Ectodermal cell (in vitro differentiated cells): ENCODE data around the gene QRICH1.

ENCODE experiments used
- H3K27ac ChIP-seq: 2 replicates; pipeline ENCODE4 v1.7.0; 2013; ENCODE audit warnings: mild to moderate bottlenecking, low read depth, low read length; ENCODE audit not compliant: insufficient read depth, poor library complexity, severe bottlenecking
- H3K27me3 ChIP-seq: 2 replicates; pipeline ENCODE4 v1.7.0; 2013; ENCODE audit warnings: mild to moderate bottlenecking, low read length; ENCODE audit not compliant: insufficient read depth, control insufficient read depth, poor library complexity, severe bottlenecking
- H3K36me3 ChIP-seq: one replicate; pipeline ENCODE4 v1.7.0; 2013; ENCODE audit warnings: low read length; ENCODE audit not compliant: control insufficient read depth, insufficient read depth
- H3K4me1 ChIP-seq: one replicate; pipeline ENCODE4 v1.7.0; 2013; ENCODE audit warnings: low read length; ENCODE audit not compliant: control insufficient read depth, insufficient read depth
- H3K4me3 ChIP-seq: 2 replicates; pipeline ENCODE4 v1.7.0; 2013; ENCODE audit warnings: low read depth, low read length, control low read depth; ENCODE audit not compliant: insufficient read depth
- H3K9me3 ChIP-seq: 2 replicates; pipeline ENCODE4 v1.7.0; 2013; ENCODE audit warnings: mild to moderate bottlenecking, low read length, moderate library complexity; ENCODE audit not compliant: control insufficient read depth
- WGBS, 2 experiments: methylation state at CpG; one replicate each; pipeline ENCODE4 v1.1.7; 2013; ENCODE audit warnings: missing lambda C conversion rate in 2 of 2; 5-methylcytosine and 5-hydroxymethylcytosine counted together

QRICH1 gene

GRCh38 chr3:49025005-49025792, 68.7 kb downstream of the QRICH1 start:
- no peaks in the 10 kb centered on the region for H3K27me3 ChIP-seq
- H3K9me3 ChIP-seq, result no peaks in the 10 kb centered on the region
- H3K4me3 ChIP-seq, result no peak overlapping the region
- no peak overlapping the region for H3K27ac ChIP-seq
- H3K4me1 ChIP-seq, result peaks cover 18% of the 10 kb centered on the region
- WGBS, 2 experiments, result 96% methylated on average over 13 of the region's 13 CpGs
- peaks cover 32% of the 10 kb centered on the region for H3K36me3 ChIP-seq

GRCh38 chr3:49024449-49024848, 69.4 kb downstream of the QRICH1 start:
- Histone ChIP-seq H3K27ac (no peak overlapping the region), H3K4me1 (peaks cover 22% of the 10 kb centered on the region), H3K9me3 (no peaks in the 10 kb centered on the region), H3K4me3 (no peak overlapping the region), H3K27me3 (no peaks in the 10 kb centered on the region), H3K36me3 (peaks cover 32% of the 10 kb centered on the region)
- 93 to 94% methylated on average over 5 of the region's 5 CpGs for WGBS, 2 experiments

- no peak overlapping the region for H3K4me3 ChIP-seq
- 90 to 92% methylated on average over 4 of the region's 4 CpGs for WGBS, 2 experiments
- no peaks in the 10 kb centered on the region for H3K9me3 ChIP-seq
- no peaks in the 10 kb centered on the region for H3K27me3 ChIP-seq
- peaks cover 21% of the 10 kb centered on the region for H3K4me1 ChIP-seq
- no peak overlapping the region for H3K27ac ChIP-seq
- H3K36me3 ChIP-seq, result peaks cover 32% of the 10 kb centered on the region
Measured at GRCh38 chr3:49023775-49024174, 70.1 kb downstream of the QRICH1 start.

GRCh38 chr3:49022688-49023171, 71.1 kb downstream of the QRICH1 start:
- H3K27ac ChIP-seq, result peak overlapping the region; percentile 97
- 31 to 37% methylated on average over 12 of the region's 12 CpGs for WGBS, 2 experiments
- no peaks in the 10 kb centered on the region for H3K27me3 ChIP-seq
- peak overlapping the region; percentile 97 for H3K4me3 ChIP-seq
- peaks cover 32% of the 10 kb centered on the region for H3K36me3 ChIP-seq
- H3K9me3 ChIP-seq, result no peaks in the 10 kb centered on the region
- peaks cover 14% of the 10 kb centered on the region for H3K4me1 ChIP-seq

GRCh38 chr3:49021813-49022687, 71.8 kb downstream of the QRICH1 start, which contains the start of gene NDUFAF3:
TSS of gene NDUFAF3 (plus strand) at chr3:49022121. CDS start at chr3:49022145, 24 bp downstream.
- Histone ChIP-seq H3K27me3 (no peaks in the 10 kb centered on the region), H3K27ac (peak within 1 kb of the TSS; percentile 97), H3K9me3 (no peaks in the 10 kb centered on the region), H3K4me3 (peak within 1 kb of the TSS; percentile 97), H3K4me1 (peaks cover 18% of the 10 kb centered on the region), H3K36me3 (peaks cover 26% of the 10 kb centered on the region)
- WGBS, 2 experiments, result 0% methylated on average over 83 of the region's 83 CpGs

- Histone ChIP-seq H3K9me3 (no peaks in the 10 kb centered on the region), H3K27ac (peak overlapping the region; percentile 97), H3K4me1 (peaks cover 18% of the 10 kb centered on the region), H3K27me3 (no peaks in the 10 kb centered on the region), H3K36me3 (peaks cover 27% of the 10 kb centered on the region), H3K4me3 (peak overlapping the region; percentile 97)
- WGBS, 2 experiments, result 0 to 1% methylated on average over 60 of the region's 60 CpGs
Measured at GRCh38 chr3:49021213-49021812, 72.6 kb downstream of the QRICH1 start.

- peaks cover 18% of the 10 kb centered on the region for H3K4me1 ChIP-seq
- peak overlapping the region; percentile 97 for H3K4me3 ChIP-seq
- H3K36me3 ChIP-seq, result peaks cover 32% of the 10 kb centered on the region
- WGBS, 2 experiments, result 4 to 5% methylated on average over 51 of the region's 51 CpGs
- H3K9me3 ChIP-seq, result no peaks in the 10 kb centered on the region
- peak overlapping the region; percentile 97 for H3K27ac ChIP-seq
- H3K27me3 ChIP-seq, result no peaks in the 10 kb centered on the region
Measured at GRCh38 chr3:49020330-49021212, 73.3 kb downstream of the QRICH1 start.

GRCh38 chr3:49019941-49020329, 73.9 kb downstream of the QRICH1 start:
- WGBS, 2 experiments, result 67 to 73% methylated on average over 12 of the region's 12 CpGs
- Histone ChIP-seq H3K4me1 (peaks cover 18% of the 10 kb centered on the region), H3K4me3 (peak overlapping the region; percentile 97), H3K27me3 (no peaks in the 10 kb centered on the region), H3K27ac (no peak overlapping the region), H3K9me3 (no peaks in the 10 kb centered on the region), H3K36me3 (peaks cover 35% of the 10 kb centered on the region)

- Histone ChIP-seq H3K27me3 (no peaks in the 10 kb centered on the region), H3K4me1 (peaks cover 18% of the 10 kb centered on the region), H3K4me3 (peak overlapping the region; percentile 90), H3K9me3 (no peaks in the 10 kb centered on the region), H3K36me3 (peaks cover 34% of the 10 kb centered on the region), H3K27ac (peak overlapping the region; percentile 50)
- 9 to 11% methylated on average over 18 of the region's 18 CpGs for WGBS, 2 experiments
Measured at GRCh38 chr3:49018707-49019006, 75.2 kb downstream of the QRICH1 start.
